ENCODE results near the gene CELSR3. TPM values are rescaled to one million over a fixed set of nuclear protein-coding genes. Genes with fewer than 3 reads are reported as not detected.

The CELSR3 gene, protein sequence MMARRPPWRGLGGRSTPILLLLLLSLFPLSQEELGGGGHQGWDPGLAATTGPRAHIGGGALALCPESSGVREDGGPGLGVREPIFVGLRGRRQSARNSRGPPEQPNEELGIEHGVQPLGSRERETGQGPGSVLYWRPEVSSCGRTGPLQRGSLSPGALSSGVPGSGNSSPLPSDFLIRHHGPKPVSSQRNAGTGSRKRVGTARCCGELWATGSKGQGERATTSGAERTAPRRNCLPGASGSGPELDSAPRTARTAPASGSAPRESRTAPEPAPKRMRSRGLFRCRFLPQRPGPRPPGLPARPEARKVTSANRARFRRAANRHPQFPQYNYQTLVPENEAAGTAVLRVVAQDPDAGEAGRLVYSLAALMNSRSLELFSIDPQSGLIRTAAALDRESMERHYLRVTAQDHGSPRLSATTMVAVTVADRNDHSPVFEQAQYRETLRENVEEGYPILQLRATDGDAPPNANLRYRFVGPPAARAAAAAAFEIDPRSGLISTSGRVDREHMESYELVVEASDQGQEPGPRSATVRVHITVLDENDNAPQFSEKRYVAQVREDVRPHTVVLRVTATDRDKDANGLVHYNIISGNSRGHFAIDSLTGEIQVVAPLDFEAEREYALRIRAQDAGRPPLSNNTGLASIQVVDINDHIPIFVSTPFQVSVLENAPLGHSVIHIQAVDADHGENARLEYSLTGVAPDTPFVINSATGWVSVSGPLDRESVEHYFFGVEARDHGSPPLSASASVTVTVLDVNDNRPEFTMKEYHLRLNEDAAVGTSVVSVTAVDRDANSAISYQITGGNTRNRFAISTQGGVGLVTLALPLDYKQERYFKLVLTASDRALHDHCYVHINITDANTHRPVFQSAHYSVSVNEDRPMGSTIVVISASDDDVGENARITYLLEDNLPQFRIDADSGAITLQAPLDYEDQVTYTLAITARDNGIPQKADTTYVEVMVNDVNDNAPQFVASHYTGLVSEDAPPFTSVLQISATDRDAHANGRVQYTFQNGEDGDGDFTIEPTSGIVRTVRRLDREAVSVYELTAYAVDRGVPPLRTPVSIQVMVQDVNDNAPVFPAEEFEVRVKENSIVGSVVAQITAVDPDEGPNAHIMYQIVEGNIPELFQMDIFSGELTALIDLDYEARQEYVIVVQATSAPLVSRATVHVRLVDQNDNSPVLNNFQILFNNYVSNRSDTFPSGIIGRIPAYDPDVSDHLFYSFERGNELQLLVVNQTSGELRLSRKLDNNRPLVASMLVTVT (N-terminal part only)
- total RNA-seq (2022; extraction: Qiagen RNA extraction) = 2.7 to 4.4 TPM (median 4.2 TPM) in 5 replicates

DNA sequence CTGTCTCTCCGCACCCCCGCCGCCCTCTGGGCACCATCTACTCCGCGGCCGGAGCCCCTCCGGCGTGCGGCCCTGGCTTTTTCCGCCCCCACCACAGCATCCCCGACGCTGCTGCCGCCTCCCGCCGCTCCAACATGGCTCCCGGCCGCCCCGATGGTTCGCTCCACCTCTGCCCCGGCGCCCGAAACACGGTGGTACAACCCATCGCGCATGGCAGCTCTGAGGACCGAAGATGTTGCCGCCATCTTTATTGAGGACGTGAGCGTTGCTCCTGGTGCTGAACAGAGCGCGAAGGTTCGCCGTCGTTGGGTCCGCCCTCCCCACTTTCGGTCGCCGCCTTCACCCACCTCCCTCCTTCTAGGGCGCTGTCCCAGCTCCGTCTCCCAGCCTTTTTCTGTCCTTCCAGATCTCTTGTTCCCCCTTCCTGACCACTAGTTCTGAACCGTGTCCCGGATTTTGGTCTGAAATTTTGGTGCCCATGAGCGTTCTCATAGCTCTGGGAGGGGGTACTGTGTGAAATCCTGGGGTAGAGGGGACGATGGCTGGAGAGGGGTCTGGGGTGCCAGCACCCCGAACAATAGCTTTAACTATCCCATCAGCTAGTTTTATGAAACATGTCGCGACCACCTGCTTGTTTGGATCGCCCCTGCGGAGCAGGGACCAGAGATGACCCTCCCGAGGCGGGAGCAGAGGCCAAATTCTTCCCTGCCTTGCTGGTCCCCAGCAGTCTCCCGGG is at the start of gene CELSR3:
TSS of gene CELSR3 (minus strand) at position 134 of the 736 bp plus-strand sequence. CDS start 252 bp downstream, outside the sequence.

GRCh38 chr3:48685603-48686511 is 23.2 kb upstream of the CELSR3 start, which contains the start of gene NCKIPSD:
Gene NCKIPSD (minus strand): TSS chr3:48685915. CDS start chr3:48685807, 108 bp downstream.

DNA sequence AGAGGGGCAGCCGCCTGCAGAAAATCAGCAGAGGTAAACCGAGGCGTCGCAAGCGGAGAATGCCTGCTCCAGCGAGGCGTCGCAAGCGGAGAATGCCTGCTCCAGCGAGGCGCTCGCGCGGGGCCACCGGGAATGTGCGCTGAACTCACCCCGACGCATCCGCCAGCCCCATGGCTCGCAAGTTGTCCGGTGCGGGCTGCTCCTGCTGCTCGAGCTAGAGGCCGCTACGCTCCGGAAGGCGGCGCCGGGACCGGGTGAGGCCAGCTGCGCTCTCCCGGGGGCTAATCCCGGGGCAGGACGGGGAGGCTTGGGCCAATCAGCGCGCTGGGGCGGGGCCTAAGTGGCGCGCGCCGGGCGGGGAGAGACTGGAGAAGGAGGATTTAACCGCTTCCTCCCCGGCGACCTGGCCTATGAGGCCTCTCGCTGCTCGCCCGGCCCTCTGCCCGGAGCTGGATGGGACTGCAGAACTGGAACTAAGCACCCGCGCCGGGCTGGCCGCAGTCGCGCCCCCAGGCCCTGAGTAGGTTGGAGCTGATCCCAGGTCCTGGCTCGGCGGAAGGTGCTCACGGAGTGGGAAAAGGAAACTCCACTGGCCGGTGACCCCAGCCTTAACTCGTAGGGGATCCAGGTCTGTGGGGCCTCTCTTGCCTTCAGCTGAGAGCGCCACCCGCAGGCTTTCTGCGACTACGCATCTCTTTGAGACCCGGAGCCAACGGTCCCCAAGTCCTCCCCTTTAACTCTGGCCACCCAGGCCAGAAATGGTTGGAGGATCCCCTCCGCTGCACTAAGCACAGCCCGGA is 27.3 kb downstream of the CELSR3 start, which contains the start of gene SLC26A6:
TSS of gene SLC26A6 (minus strand) at position 240 of the 800 bp plus-strand sequence. CDS start at position 172, 68 bp downstream.

GRCh38 chr3:48621461-48621869 is 41.2 kb downstream of the CELSR3 start, which contains the start of gene TMEM89:
Gene TMEM89 (minus strand): TSS chr3:48621769. CDS start chr3:48621756, 13 bp downstream.

GRCh38 chr3:48609088-48610005 is 53.3 kb downstream of the CELSR3 start, which contains the start of gene UQCRC1:
Gene UQCRC1 (minus strand): TSS chr3:48609646. CDS start chr3:48609620, 26 bp downstream.

GRCh38 chr3:48595075-48595525 is 67.6 kb downstream of the CELSR3 start, which contains the start of gene COL7A1:
Gene COL7A1 (minus strand): TSS chr3:48595329. CDS start chr3:48595159, 170 bp downstream.

Other genes with a start within 250 kb of the CELSR3 start
- 11.2 to 20.0 TPM (median 16.7 TPM) in 5 replicates for gene PLXNB1, start 232.8 kb downstream of the CELSR3 start, total RNA-seq (2022; extraction: Qiagen RNA extraction)
- 24.8 to 28.3 TPM (median 26.7 TPM) in 5 replicates for gene CCDC51, start 222.8 kb downstream of the CELSR3 start, total RNA-seq (2022; extraction: Qiagen RNA extraction)
- 273 to 468 TPM (median 291 TPM) in 5 replicates for gene TMA7, start 222.6 kb downstream of the CELSR3 start, total RNA-seq (2022; extraction: Qiagen RNA extraction)
- 7.7 to 8.8 TPM (median 8.4 TPM) in 5 replicates for gene ATRIP, start 216.1 kb downstream of the CELSR3 start, total RNA-seq (2022; extraction: Qiagen RNA extraction)
- gene SHISA5, start 158.7 kb downstream of the CELSR3 start, total RNA-seq (2022; extraction: Qiagen RNA extraction) = 95.5 to 137 TPM (median 133 TPM) in 5 replicates
- gene PFKFB4, start 106.1 kb downstream of the CELSR3 start, total RNA-seq (2022; extraction: Qiagen RNA extraction) = 7.4 to 13.5 TPM (median 10.4 TPM) in 5 replicates
- gene UCN2, start 99.1 kb downstream of the CELSR3 start, total RNA-seq (2022; extraction: Qiagen RNA extraction) = 4.9 to 8.5 TPM (median 6.9 TPM) in 5 replicates
- 87.7 to 170 TPM (median 128 TPM) in 5 replicates for gene COL7A1, start 67.6 kb downstream of the CELSR3 start, total RNA-seq (2022; extraction: Qiagen RNA extraction)
- 150 to 202 TPM (median 156 TPM) in 5 replicates for gene UQCRC1, start 53.2 kb downstream of the CELSR3 start, total RNA-seq (2022; extraction: Qiagen RNA extraction)
- not detected in 5 replicates for gene TMEM89, start 41.1 kb downstream of the CELSR3 start, total RNA-seq (2022; extraction: Qiagen RNA extraction)
- gene SLC26A6, start 27.4 kb downstream of the CELSR3 start, total RNA-seq (2022; extraction: Qiagen RNA extraction) = 10.2 to 17.3 TPM (median 14.0 TPM) in 5 replicates
- 7.8 to 12.0 TPM (median 10.7 TPM) in 5 replicates for gene NCKIPSD, start 23.0 kb upstream of the CELSR3 start, total RNA-seq (2022; extraction: Qiagen RNA extraction)
- gene IP6K2, start 54.3 kb upstream of the CELSR3 start, total RNA-seq (2022; extraction: Qiagen RNA extraction) = 45.8 to 56.2 TPM (median 52.9 TPM) in 5 replicates
- 15.4 to 25.3 TPM (median 23.1 TPM) in 5 replicates for gene PRKAR2A, start 185.0 kb upstream of the CELSR3 start, total RNA-seq (2022; extraction: Qiagen RNA extraction)
- 11.4 to 12.2 TPM (median 11.5 TPM) in 5 replicates for gene SLC25A20, start 236.0 kb upstream of the CELSR3 start, total RNA-seq (2022; extraction: Qiagen RNA extraction)